ENCODE results near the gene S100A5. TPM values are rescaled to one million over a fixed set of nuclear protein-coding genes. Genes with fewer than 3 reads are reported as not detected.

S100A5 gene
- total and polyA plus RNA-seq, 9 of the 15 experiments (the other 6 are each of a cell fraction or from before 2014, with no cell fraction given), result 0.56 to 1.4 (median 0.64) TPM; not detected in 5

- TF ChIP-seq FOXK2 (conservative IDR thresholded peaks at IDR 0.05 in 1 of 2, IDR thresholded peaks at IDR 0.05 in 1 of 2; ENCODE audit: low read depth in 2 of 2), result peak; percentile 25 to 60; a peak in 1 of 4 replicates
- no peak for TF ChIP-seq PHTF2 (CRISPR knock-in tag; IDR thresholded peaks at IDR 0.05)
- peak; percentile 39; the same call in 1 of the 2 replicates for TF ChIP-seq SOX6 (IDR thresholded peaks at IDR 0.05)
- peak; percentile 81 for TF ChIP-seq CREB1 (IDR thresholded peaks at IDR 0.05)
- TF ChIP-seq CREB1 (CRISPR knock-in tag; IDR thresholded peaks at IDR 0.05), result peak; percentile 64; the same call in 1 of the 2 replicates
- no peak for TF ChIP-seq FIP1L1 (IDR thresholded peaks at IDR 0.05; ENCODE audit: low read depth, low read length, poor library complexity, severe bottlenecking)
Observed at GRCh38 chr1:153568367-153569099, 27.8 kb upstream of the S100A5 start (continued).

GRCh38 chr1:153567621-153568366, 27.1 kb upstream of the S100A5 start:
- WGBS (ENCODE audit: insufficient coverage, low coverage, missing lambda C conversion rate), result 74% methylated on average over 22 of the region's 22 CpGs
- H3K36me3 ChIP-seq (ENCODE audit: control insufficient read depth, insufficient read depth, low read length), result no peaks in the 10 kb centered on the region
- ChIA-PET POLR2A (interaction anchor here (0.5 to 1.7 kb wide), 8 partner anchors 8 to 423 kb away, joined by 3 to 6 read pairs (median 4); partner anchors contain the start of genes CHTOP and RPS27), CTCF (ENCODE audit: low intra/inter-chr PET ratio) (interaction anchor here (1.2 to 5.0 kb wide), 3 partner anchors 35 to 212 kb away, joined by 3 to 58 read pairs (median 21); no protein-coding TSS in a partner anchor)
- peak overlapping the region; percentile 98 for H2AFZ ChIP-seq (ENCODE audit: low read depth, low read length)
- no peak for DNase-seq (ENCODE audit: extremely low read depth in 1 of 4, low spot score in 3 of 4)
- H3K4me3 ChIP-seq, result no peak overlapping the region
- no peaks in the 10 kb centered on the region for H3K9me3 ChIP-seq (replicated peaks; ENCODE audit: control insufficient read depth, insufficient read depth, low read depth, low read length)
- H3K4me1 ChIP-seq (replicated peaks in 1 of 2; ENCODE audit: control insufficient read depth in 2 of 2, insufficient read depth in 2 of 2, low read length in 2 of 2), result peaks cover 38% of the 10 kb centered on the region in 2 experiments
- H3K9me1 ChIP-seq (ENCODE audit: control insufficient read depth, insufficient read depth, low read length), result peaks cover 9% of the 10 kb centered on the region
- peak overlapping the region; percentile 42 to 75; a peak in 2 of 4 replicates for H3K9ac ChIP-seq (ENCODE audit: insufficient read depth in 1 of 2, low read depth in 2 of 2, low read length in 2 of 2)
- no peak for ATAC-seq
- peak overlapping the region; percentile 75 for H3K4me2 ChIP-seq (ENCODE audit: insufficient read depth, low read length)
- no peak for FAIRE-seq
- no TSS peak for BruUV-seq (replicated peaks)
- no peaks in the 10 kb centered on the region for H4K20me1 ChIP-seq (replicated peaks; ENCODE audit: control insufficient read depth, insufficient read depth, low read length)
- H3K79me2 ChIP-seq (ENCODE audit: control insufficient read depth, insufficient read depth, low read length), result no peaks in the 10 kb centered on the region
- peak overlapping the region; percentile 53; the same call in 2 of the 3 replicates for H3K27ac ChIP-seq (ENCODE audit: extremely low read depth, low read depth, low read length)
- in situ Hi-C loops (cut with MboI), result loop anchor here (5.0 to 10.0 kb wide), 2 partner anchors 35 to 53 kb away; no protein-coding TSS in a partner anchor
- H3K27me3 ChIP-seq (ENCODE audit: control insufficient read depth in 2 of 2, insufficient read depth in 2 of 2, low read length in 2 of 2), result no peaks in the 10 kb centered on the region
- intact Hi-C loops (cut with micrococcal nuclease), result loop anchor here (1.0 to 5.0 kb wide), 6 partner anchors 29 to 215 kb away; partner anchors contain the start of gene S100A13
- TF ChIP-seq RBM15 (IDR thresholded peaks at IDR 0.05; ENCODE audit: insufficient read depth, low read length) (no peak), ESRRB (CRISPR knock-in tag; IDR thresholded peaks at IDR 0.05; ENCODE audit: borderline replicate concordance) (no peak), CBX8 (IDR thresholded peaks at IDR 0.05; ENCODE audit: borderline replicate concordance, extremely low read depth, low read depth, low read length, poor library complexity, severe bottlenecking) (no peak), ATF3 (IDR thresholded peaks at IDR 0.05) (peak; percentile 64), ATF3 (CRISPR knock-in tag; conservative IDR thresholded peaks at IDR 0.05) (no peak), MNT (conservative IDR thresholded peaks at IDR 0.05) (no peak), NFIX (CRISPR knock-in tag; IDR thresholded peaks at IDR 0.05; ENCODE audit: low read depth) (no peak), SIN3A (IDR thresholded peaks at IDR 0.05; ENCODE audit: borderline replicate concordance in 2 of 2, control insufficient read depth in 1 of 2, low read depth in 2 of 2, low read length in 2 of 2) (no peak), GTF2F1 (IDR thresholded peaks at IDR 0.05; ENCODE audit: low read depth, low read length) (no peak), BMI1 (IDR thresholded peaks at IDR 0.05; ENCODE audit: low read length) (no peak)

All from K562 (cell line).